GM19438 (cell line): Measurements from ENCODE around the gene GPR156.

Experiments
- ATAC-seq: cut with Tn5 transposase; IDR thresholded peaks from one replicate; pipeline ENCODE4 v1.9.1; 2021; ENCODE audit warnings: low read depth; ENCODE audit not compliant: unreplicated experiment

Gene GPR156

GRCh38 chr3:120137548-120137947 lies 147.5 kb downstream of the GPR156 start:
- no peak for ATAC-seq

- ATAC-seq = no peak
Observed at GRCh38 chr3:120130656-120131055, 154.4 kb downstream of the GPR156 start.

GRCh38 chr3:120129718-120130513 lies 155.1 kb downstream of the GPR156 start:
- no peak for ATAC-seq

- no peak for ATAC-seq
Observed at GRCh38 chr3:120129051-120129450, 156.0 kb downstream of the GPR156 start.

GRCh38 chr3:120125992-120126391 lies 159.0 kb downstream of the GPR156 start:
- ATAC-seq = no peak

- ATAC-seq = no peak
Observed at GRCh38 chr3:120119846-120120510, 165.0 kb downstream of the GPR156 start.
